Stimulated activated memory B cell treated with anti-CD40 and anti-IgM and Interleukin-4, amounts not matched to agents 10 μg/mL and 1 μg/mL and 100 μg/mL, for 72 hours (primary cell): ENCODE results near the gene QRFP.

Experiments used
- ATAC-seq: fragments of 150-1000 bp; cut with Tn5 transposase; 2 replicates; pipeline ENCODE4 v1.10.0; 2021
- H3K27ac Mint-ChIP-seq: one replicate; pipeline ENCODE4 v1.8.0; 2022; ENCODE audit warnings: mild to moderate bottlenecking, mixed read lengths
- H3K27me3 Mint-ChIP-seq: one replicate; pipeline ENCODE4 v1.8.0; 2022; ENCODE audit warnings: mixed read lengths
- H3K36me3 Mint-ChIP-seq: one replicate; pipeline ENCODE4 v1.8.0; 2022; ENCODE audit warnings: mixed read lengths
- H3K4me1 Mint-ChIP-seq: one replicate; pipeline ENCODE4 v1.8.0; 2022; ENCODE audit warnings: mixed read lengths
- H3K4me3 Mint-ChIP-seq: one replicate; pipeline ENCODE4 v1.8.0; 2022; ENCODE audit warnings: mild to moderate bottlenecking, moderate library complexity, mixed read lengths
- H3K9me3 Mint-ChIP-seq: one replicate; pipeline ENCODE4 v1.8.0; 2022; ENCODE audit warnings: mixed read lengths

The QRFP gene, protein sequence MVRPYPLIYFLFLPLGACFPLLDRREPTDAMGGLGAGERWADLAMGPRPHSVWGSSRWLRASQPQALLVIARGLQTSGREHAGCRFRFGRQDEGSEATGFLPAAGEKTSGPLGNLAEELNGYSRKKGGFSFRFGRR

DNA sequence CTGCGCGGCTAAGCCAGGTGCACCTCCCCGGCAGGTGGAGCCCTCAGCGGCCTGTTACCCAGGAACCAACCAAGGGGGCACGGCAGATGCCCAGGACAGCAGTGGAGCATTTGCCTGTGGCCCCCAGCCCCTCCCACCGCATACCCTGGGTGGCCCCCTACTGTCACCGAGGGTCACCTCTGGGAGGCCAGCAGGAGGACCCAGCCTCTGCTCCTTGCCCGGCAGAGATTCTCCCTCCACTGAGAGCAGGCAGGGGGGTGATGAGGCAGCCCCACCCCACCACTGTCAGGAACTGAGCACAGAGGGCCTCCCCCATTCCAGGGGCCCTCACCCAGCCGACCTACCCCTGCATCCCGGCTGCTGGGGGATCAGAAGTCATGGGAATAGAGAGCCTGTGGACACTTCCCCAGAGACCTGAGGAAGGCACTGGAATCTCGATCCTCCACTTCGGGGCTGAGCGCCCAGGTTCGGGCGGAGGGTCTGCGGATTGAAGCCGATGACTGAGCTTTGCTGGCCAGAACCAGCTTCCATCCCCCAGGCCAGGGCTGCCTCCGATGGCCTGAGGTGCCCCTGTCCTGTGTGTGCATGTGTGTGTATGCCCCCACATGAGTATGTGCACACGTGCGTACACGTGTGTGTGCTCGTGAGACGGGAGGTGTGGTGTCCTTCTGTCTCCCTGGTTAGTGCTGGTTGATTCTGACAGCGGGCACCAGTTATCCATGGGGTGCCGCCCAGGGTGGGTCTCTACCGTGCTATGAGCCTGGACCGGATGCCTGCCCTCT is at the start of gene QRFP:
Gene QRFP, minus strand, starts transcription at position 580 of the 782 bp plus-strand sequence. CDS start 2,974 bp downstream, outside the sequence.
- H3K27me3 Mint-ChIP-seq, result peaks cover 19% of the 10 kb centered on the region
- H3K36me3 Mint-ChIP-seq, result no peaks in the 10 kb centered on the region
- no peak for ATAC-seq

DNA sequence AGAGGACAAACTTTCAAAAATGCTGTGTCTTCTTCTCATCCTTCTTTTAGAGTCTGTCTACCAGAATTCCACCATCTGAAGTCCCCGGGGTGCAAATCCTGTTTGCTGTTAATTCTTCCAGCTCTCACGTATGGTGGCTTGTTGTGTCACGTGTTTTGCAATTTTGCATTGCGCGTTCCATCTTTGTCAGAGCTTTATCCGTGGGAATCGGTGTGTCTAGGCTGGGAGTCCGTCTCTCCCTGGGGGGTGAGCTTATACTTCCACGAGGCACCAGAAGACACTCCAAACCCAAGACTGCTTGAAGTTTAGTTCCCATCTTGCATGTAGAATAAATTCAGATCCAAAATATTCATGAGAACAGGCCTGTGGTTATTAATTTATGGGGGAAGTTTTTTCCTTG is 48.6 kb upstream of the QRFP start:
- Mint-ChIP-seq H3K27me3 (peaks cover 76% of the 10 kb centered on the region), H3K4me3 (no peak overlapping the region), H3K36me3 (no peaks in the 10 kb centered on the region), H3K4me1 (peaks cover 12% of the 10 kb centered on the region), H3K27ac (no peak overlapping the region), H3K9me3 (no peaks in the 10 kb centered on the region)
- no peak for ATAC-seq

More for the DNA sequence above, at the start of gene QRFP:
- Mint-ChIP-seq H3K27ac (no peak within 1 kb of the TSS), H3K4me3 (no peak within 1 kb of the TSS), H3K9me3 (no peaks in the 10 kb centered on the region), H3K4me1 (peaks cover 5% of the 10 kb centered on the region)

DNA sequence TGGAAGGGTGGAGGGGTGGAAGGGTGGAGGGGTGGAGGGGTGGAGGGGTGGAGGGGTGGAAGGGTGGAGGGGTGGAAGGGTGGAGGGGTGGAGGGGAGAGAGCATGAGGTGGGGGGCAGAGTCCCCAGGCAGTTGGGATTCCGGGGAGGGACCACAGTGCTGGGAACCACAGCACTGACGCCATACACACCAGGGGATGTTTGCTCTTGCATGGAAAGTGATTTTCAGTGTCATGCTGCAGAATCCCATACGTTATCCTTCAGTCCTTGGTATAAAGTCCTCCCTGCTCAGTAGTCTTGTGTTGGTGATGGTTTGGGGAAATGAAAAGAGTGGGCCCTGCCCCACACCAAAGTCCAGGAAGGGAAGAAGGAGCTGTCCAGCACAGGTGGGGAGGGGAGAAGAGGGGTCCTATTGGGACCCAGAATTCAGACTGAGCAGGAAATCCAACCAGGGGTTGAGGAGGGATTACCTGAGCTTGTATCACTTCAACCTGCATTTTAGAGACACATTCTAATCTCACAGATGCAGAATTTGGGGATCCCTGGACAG is 48.0 kb upstream of the QRFP start:
- no peaks in the 10 kb centered on the region for H3K9me3 Mint-ChIP-seq
- ATAC-seq, result no peak
- H3K4me3 Mint-ChIP-seq, result no peak overlapping the region
- peaks cover 75% of the 10 kb centered on the region for H3K27me3 Mint-ChIP-seq
- no peaks in the 10 kb centered on the region for H3K36me3 Mint-ChIP-seq
- H3K4me1 Mint-ChIP-seq, result peaks cover 12% of the 10 kb centered on the region
- no peak overlapping the region for H3K27ac Mint-ChIP-seq

DNA sequence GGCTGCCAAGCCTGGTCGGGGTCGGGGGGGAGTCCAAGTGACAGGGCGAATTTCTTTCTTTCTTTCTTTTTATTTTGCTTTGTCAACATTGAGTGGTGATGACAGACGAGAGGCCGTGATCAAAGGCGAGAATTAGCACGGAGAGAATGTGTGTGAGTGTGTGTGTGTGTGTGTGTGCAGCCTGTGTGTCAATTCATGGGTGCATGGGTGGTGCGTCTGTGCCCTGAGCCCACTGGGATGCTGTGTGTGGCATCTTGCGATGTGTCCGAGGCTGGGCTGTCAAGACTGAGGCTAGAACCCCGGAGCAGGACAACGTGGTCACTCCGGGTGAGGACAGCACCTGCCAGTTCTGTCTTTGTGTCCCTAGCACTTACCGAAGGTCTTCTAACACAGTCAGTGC is 47.2 kb upstream of the QRFP start:
- Mint-ChIP-seq H3K9me3 (no peaks in the 10 kb centered on the region), H3K27me3 (peaks cover 72% of the 10 kb centered on the region), H3K4me3 (no peak overlapping the region), H3K27ac (no peak overlapping the region), H3K4me1 (peaks cover 15% of the 10 kb centered on the region), H3K36me3 (no peaks in the 10 kb centered on the region)
- ATAC-seq, result no peak

DNA sequence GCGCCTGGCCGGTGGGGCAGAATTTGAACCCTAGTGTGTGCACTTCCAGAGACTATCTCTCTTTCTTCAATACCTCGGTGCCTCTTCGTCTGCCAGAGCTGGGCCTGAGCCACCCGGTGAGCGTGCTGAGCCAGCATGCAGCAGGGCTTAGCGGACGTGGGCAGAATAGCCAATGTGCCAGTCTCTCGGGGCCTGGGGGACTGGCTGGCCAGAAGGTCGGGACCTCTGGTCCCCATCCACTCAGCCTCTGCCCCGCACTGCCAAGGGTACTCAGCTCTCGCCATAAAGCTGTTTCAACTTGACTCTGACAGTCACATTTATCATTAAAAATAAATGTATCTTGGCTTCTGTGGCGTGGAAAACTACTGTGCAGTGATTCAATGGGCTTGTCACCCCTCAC is 46.6 kb upstream of the QRFP start:
- Mint-ChIP-seq H3K4me3 (no peak overlapping the region), H3K27me3 (peaks cover 70% of the 10 kb centered on the region), H3K27ac (no peak overlapping the region), H3K36me3 (no peaks in the 10 kb centered on the region), H3K4me1 (peaks cover 18% of the 10 kb centered on the region), H3K9me3 (no peaks in the 10 kb centered on the region)
- ATAC-seq, result no peak

DNA sequence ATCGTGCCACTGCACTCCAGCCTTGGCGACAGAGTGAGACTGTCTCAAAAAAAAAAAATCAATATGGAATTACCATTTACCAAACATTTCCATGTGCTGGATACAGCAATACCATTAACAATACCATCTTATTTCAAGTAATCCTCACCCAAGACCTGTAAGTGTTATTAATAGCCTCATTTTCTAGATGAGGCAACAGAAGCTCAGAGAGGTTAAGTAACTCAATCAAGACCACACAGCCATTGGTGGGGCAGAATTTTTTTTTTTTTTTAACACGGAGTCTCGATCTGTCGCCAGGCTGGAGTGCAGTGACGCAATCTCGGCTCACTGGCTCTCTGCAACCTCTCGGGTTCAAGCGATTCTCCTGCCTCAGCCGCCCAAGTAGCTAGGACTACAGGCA is 46.1 kb upstream of the QRFP start:
- Mint-ChIP-seq H3K27ac (no peak overlapping the region), H3K36me3 (no peaks in the 10 kb centered on the region), H3K4me3 (no peak overlapping the region), H3K27me3 (peaks cover 69% of the 10 kb centered on the region), H3K4me1 (peaks cover 18% of the 10 kb centered on the region), H3K9me3 (no peaks in the 10 kb centered on the region)
- no peak for ATAC-seq

DNA sequence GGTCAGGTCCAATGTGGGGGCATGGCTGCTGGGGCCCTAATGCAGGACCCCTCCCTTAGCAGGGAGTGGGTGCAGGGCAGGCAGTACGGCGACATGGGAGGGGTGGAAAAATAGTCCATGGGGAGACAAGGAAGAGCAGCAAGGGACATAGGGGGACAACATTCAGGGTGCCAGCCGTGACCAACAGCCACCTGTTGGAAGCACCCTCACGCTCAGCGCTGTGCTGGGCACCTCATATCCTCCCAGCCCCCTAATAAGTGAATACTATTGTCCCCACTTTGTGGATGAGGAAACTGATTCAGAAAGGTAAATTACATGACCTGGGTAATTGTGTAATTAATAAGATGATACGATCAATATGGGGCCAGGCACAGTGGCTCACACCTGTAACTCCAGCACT is 45.5 kb upstream of the QRFP start:
- Mint-ChIP-seq H3K36me3 (no peaks in the 10 kb centered on the region), H3K27me3 (peaks cover 69% of the 10 kb centered on the region)
- no peak for ATAC-seq

DNA sequence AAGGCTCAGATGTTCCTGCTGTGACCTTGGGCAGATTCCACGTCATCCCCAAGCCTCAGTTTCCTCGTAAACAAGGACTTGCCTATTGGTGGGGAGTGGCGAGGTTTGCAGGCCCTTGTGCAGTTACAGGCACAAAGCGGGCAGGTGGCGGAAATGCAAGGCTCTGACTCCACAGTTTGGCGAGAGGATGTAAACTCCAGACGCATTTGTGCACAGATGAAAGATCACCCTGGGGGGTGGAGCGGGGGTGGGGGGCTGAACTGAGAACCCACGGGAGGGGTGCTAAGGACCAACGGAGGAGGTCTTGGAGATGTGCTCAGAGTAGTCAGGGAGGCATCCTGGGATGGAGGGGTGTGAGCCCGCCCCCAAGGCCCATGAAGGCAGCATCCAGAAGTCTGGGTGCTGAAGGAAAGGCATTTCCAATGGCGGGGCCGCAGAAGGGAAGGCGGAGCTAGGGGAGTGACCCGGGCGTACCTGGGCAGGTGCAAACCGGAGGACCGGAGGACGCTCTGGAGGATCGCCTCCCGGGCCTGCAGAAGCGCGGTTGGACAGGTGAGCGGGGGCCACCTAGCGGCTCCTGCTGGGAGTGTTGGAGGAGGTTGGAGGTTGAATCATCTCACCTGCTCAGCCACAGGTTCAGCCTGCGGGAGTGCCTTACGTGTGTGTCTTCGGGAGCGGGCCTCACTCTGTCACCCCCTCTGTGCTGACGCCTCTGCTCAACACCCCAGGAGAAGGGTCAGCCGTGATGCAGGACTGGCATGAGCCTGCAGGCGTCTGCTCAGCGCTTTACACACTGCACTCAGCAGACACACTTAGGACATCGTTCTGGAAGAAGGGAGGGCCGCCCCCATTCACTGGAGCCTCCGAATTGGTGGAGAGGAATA is 44.3 kb upstream of the QRFP start:
- Mint-ChIP-seq H3K27ac (no peak overlapping the region), H3K27me3 (peaks cover 72% of the 10 kb centered on the region), H3K4me3 (no peak overlapping the region), H3K4me1 (peaks cover 25% of the 10 kb centered on the region), H3K36me3 (no peaks in the 10 kb centered on the region), H3K9me3 (no peaks in the 10 kb centered on the region)
- ATAC-seq, result peak; percentile 70

More for the DNA sequence above, 45.5 kb upstream of the QRFP start:
- Mint-ChIP-seq H3K9me3 (no peaks in the 10 kb centered on the region), H3K4me1 (peaks cover 19% of the 10 kb centered on the region), H3K27ac (no peak overlapping the region), H3K4me3 (no peak overlapping the region)

DNA sequence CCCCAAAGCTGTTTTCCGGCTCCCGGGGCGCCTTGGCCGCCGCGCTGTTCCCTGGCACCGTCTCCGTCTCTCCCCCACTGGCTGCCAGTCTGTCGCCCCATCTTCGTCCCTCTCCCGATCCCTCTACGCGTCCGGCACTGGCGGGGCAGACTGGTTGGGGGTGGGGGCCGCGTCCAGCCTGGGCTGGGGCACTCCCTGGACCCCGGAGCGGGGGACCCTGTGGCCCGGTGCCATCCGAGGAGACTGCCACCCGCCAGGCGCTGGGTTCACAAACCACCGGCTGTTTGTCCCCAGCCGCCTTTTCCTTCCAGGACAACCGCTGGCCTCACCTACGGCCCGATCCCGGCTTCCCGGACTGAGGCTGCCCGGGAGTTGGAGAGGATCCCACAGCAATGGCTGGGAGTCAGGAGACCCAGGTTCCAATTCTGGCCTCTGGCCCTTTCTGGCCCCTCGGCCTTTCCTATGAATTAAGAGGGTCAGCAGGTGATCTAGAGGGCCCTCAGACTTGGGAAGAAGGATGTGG is 43.5 kb upstream of the QRFP start:
- H3K4me3 Mint-ChIP-seq, result peak overlapping the region; percentile 64
- no peak for ATAC-seq
- H3K4me1 Mint-ChIP-seq, result peaks cover 25% of the 10 kb centered on the region
- peaks cover 80% of the 10 kb centered on the region for H3K27me3 Mint-ChIP-seq
- no peaks in the 10 kb centered on the region for H3K36me3 Mint-ChIP-seq
- no peaks in the 10 kb centered on the region for H3K9me3 Mint-ChIP-seq
- no peak overlapping the region for H3K27ac Mint-ChIP-seq

DNA sequence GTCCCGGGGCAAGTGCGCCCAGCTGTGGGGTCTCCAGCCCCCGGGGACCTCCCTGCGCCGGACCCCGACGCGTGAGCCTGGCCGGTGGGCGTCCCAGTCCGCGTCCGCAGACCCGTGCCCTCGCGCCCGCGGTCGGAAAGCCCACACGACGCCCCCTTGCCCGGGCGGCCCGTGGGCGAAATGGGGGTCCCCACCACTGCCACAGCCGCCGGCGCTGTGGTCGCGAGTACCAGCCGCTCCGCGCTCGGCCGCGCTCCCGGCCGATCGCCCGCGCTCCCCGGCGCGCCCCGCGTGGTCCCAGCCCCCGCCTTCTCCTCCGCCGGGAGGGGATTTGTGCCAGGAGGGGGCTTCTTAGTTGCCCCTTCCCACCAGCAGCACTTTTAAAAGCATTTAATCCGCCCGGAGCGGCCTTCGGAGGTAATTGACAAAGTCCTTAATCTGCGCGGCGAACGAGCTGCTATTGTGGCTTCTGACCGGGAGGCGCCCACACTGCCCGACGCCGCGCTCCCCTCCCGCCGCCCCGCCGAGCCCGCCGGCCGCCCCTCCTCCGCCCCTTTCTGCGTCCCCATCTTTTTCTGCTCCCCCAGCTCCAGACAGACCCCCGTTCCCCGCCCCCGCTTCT is 42.9 kb upstream of the QRFP start:
- peaks cover 86% of the 10 kb centered on the region for H3K27me3 Mint-ChIP-seq
- no peaks in the 10 kb centered on the region for H3K36me3 Mint-ChIP-seq
- no peaks in the 10 kb centered on the region for H3K9me3 Mint-ChIP-seq

DNA sequence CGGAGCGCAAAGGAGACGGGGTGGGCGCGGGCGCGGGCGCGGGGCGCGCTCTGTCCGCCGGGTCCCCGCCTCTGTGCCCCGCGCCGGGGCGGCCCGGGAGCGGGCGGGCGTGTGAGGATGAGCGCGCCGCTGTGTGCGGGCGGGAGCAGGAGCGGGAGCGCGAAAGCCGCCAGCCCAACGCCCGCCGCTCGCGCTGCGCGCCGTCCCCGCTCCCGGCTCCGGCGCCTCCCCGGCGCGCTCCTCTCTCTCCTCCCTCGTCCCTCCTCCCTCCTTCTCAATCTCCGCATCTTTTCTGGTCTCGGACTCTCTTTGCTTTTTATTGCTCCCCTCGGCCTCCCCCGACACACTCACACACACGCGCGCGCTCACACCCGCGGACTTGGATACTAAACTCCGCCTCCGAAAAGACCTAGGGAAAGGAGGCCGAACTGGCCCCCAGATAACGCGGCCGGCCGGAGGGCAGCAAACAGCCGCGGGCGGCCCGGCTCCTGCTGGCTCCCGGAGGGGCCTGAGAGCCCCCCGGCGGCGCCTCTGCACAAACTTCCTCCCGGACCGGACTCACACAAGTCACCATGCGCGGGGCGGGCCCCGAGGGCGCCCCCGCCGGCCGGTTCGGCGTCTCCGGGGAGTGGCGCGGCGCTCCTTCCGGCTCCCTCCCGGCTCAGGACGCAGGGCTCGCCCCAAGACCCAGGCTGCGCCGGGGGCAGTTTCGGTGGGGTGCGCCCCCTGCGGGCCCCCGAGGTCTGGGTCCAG is 42.2 kb upstream of the QRFP start, which contains the start of gene FIBCD1:
Gene FIBCD1, minus strand, starts transcription at position 596 of the 753 bp plus-strand sequence. CDS start 640 bp downstream, outside the sequence.
- Mint-ChIP-seq H3K36me3 (no peaks in the 10 kb centered on the region), H3K9me3 (no peaks in the 10 kb centered on the region), H3K27me3 (peaks cover 87% of the 10 kb centered on the region), H3K27ac (no peak within 1 kb of the TSS), H3K4me1 (peaks cover 25% of the 10 kb centered on the region), H3K4me3 (peak within 1 kb of the TSS; percentile 88)
- peak; percentile 21 for ATAC-seq

More for the DNA sequence above, 42.9 kb upstream of the QRFP start:
- Mint-ChIP-seq H3K4me1 (peaks cover 25% of the 10 kb centered on the region), H3K27ac (no peak overlapping the region), H3K4me3 (peak overlapping the region; percentile 64)
- no peak for ATAC-seq

DNA sequence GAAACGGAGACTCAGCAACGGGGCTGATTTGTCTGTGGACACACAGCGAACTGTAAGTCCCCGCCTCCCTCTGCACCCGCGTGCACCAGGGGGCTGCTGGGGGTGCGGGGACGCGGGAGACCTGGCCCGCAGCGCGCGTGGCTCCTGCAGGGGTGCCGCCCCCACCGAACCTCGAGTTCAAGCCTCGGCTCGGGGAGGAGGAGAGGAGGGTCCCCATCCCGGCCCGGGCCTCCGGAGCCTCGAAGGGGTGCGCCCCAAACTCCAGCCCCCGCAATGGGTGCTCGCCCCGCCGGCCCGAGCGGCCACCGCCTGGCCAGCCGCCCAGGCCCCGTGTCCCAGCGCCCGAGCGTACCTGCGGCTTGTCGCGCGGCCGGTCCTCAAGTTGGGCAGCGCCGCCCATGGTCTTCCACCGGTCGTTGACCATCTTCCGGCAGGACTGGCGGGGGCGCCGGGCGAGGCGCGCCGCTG is 41.6 kb upstream of the QRFP start:
- peaks cover 87% of the 10 kb centered on the region for H3K27me3 Mint-ChIP-seq
- no peaks in the 10 kb centered on the region for H3K36me3 Mint-ChIP-seq

DNA sequence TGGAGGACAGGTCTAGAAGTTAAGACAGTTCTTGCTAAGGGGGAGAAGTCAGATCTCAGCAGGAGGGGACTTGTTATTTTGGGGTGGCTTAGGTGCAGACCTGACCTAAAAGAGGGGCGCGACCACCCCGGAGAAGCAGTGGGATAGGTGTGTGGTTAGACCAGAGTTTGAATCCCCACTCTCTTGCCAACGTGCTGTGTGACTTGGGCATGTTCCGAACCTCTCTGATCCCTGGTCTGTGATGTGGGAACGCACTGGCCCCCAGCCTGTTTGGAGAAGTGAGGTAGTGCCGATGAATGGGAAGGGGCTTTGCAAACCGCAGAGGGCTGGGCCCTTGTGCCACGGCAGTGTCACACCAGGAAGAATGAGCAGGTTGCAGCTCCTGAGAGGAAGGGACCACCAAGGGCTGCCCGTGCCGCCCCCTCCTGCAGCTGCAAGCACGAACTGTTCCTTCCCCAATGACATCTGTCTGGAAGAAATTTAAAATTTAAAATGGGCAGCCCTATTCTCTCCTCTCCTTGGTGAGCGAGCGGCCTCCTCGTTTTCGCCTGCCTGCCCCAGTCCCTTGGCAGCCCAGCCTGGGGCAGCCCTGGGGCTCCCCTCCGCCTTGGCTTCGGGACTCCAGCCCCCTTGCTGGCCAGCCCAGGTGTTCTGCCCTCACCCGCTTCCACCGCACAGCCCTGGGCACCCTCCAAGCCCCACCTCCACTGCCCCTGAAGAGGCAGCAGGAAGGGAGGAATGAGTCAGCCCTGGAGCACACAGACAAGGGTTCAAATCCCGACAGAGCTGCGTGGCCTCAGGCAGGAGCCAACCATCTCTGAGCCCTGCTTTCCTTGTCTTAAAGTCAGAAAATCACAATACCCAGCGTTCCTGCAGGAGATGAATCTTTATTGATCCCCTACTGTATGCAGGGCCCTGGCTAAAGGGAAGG is 40.8 kb upstream of the QRFP start:
- Mint-ChIP-seq H3K27ac (no peak overlapping the region), H3K4me1 (peaks cover 35% of the 10 kb centered on the region), H3K9me3 (no peaks in the 10 kb centered on the region), H3K4me3 (no peak overlapping the region), H3K36me3 (no peaks in the 10 kb centered on the region), H3K27me3 (peaks cover 93% of the 10 kb centered on the region)
- no peak for ATAC-seq

More for the DNA sequence above, 41.6 kb upstream of the QRFP start:
- Mint-ChIP-seq H3K9me3 (no peaks in the 10 kb centered on the region), H3K27ac (no peak overlapping the region), H3K4me1 (peaks cover 27% of the 10 kb centered on the region), H3K4me3 (no peak overlapping the region)
- no peak for ATAC-seq
